ENCODE data around the gene KRT13.

Gene KRT13

GRCh38 chr17:41505007-41505808 is at the start of gene KRT13:
TSS of gene KRT13 (minus strand) at chr17:41505612. CDS start at chr17:41505550, 62 bp downstream.
- H3K4me3 ChIP-seq (IDR thresholded peaks at IDR 0.05; ENCODE audit: insufficient read depth, low read depth, low read length): no peak within 1 kb of the TSS
- no peak within 1 kb of the TSS for H3K4me2 ChIP-seq
- H2AFZ ChIP-seq (ENCODE audit: low read depth): no peak within 1 kb of the TSS
- no peak within 1 kb of the TSS for H3K27ac ChIP-seq
- no peaks in the 10 kb centered on the region for H3K79me2 ChIP-seq (ENCODE audit: insufficient read depth, low read depth)
- H3K36me3 ChIP-seq (ENCODE audit: insufficient read depth): no peaks in the 10 kb centered on the region
- H3K9ac ChIP-seq: no peak within 1 kb of the TSS
- H3K4me1 ChIP-seq (ENCODE audit: low read depth, poor library complexity, severe bottlenecking): no peaks in the 10 kb centered on the region
- no peaks in the 10 kb centered on the region for H4K20me1 ChIP-seq (ENCODE audit: insufficient read depth)
- TF ChIP-seq, protein P1, sequence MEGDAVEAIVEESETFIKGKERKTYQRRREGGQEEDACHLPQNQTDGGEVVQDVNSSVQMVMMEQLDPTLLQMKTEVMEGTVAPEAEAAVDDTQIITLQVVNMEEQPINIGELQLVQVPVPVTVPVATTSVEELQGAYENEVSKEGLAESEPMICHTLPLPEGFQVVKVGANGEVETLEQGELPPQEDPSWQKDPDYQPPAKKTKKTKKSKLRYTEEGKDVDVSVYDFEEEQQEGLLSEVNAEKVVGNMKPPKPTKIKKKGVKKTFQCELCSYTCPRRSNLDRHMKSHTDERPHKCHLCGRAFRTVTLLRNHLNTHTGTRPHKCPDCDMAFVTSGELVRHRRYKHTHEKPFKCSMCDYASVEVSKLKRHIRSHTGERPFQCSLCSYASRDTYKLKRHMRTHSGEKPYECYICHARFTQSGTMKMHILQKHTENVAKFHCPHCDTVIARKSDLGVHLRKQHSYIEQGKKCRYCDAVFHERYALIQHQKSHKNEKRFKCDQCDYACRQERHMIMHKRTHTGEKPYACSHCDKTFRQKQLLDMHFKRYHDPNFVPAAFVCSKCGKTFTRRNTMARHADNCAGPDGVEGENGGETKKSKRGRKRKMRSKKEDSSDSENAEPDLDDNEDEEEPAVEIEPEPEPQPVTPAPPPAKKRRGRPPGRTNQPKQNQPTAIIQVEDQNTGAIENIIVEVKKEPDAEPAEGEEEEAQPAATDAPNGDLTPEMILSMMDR (conservative IDR thresholded peaks at IDR 0.05; ENCODE audit: low read depth, low read length): no peak
- no peaks in the 10 kb centered on the region; the same call in 1 of the 2 replicates for H3K27me3 ChIP-seq (ENCODE audit: insufficient read depth, low read depth)

DNA sequence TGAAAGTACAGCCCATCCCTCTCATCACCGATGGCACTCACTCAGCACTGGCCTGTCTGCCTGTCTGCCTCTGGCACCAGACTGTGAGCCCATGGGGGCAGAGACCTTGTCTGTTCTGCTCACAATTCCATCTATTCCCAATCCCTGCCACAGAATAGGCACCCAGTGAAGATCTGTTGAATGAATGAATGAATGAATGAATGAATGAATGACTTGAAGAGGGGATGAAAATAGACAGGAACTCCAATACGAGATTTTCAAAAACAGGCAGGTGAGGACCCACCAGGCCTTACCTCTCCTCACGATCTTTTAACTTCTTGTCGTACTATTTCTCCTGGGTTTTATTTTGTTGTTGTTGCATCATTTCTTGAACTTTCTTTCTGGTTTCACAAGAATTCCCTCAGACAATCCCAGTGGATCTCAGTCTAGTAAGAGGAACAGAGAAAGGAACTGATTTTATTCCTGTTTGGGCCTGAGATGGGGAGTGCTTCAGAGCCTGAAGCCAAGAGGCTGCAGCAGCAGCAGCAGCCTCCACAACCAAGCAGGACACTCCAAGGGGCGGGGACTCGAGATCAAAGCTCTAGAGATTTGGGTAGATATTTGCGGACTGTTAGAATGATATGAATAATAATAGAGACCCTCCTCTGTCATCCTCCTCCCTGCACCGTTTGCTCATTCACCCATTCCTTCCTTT is 48.7 kb upstream of the KRT13 start:
- Histone ChIP-seq H3K27me3 (ENCODE audit: insufficient read depth, low read depth) (peaks cover 14% of the 10 kb centered on the region; the same call in 1 of the 2 replicates), H3K36me3 (ENCODE audit: insufficient read depth) (no peaks in the 10 kb centered on the region), H3K79me2 (ENCODE audit: insufficient read depth, low read depth) (no peaks in the 10 kb centered on the region), H3K4me2 (no peak overlapping the region), H3K27ac (no peak overlapping the region), H4K20me1 (ENCODE audit: insufficient read depth) (no peaks in the 10 kb centered on the region), H3K9ac (no peak overlapping the region), H3K4me1 (ENCODE audit: low read depth, poor library complexity, severe bottlenecking) (peaks cover 5% of the 10 kb centered on the region), H3K4me3 (IDR thresholded peaks at IDR 0.05; ENCODE audit: insufficient read depth, low read depth, low read length) (no peak overlapping the region), H2AFZ (ENCODE audit: low read depth) (no peak overlapping the region)
- TF ChIP-seq, protein P1 (conservative IDR thresholded peaks at IDR 0.05; ENCODE audit: low read depth, low read length): no peak

GRCh38 chr17:41553176-41553575 is 47.8 kb upstream of the KRT13 start:
- no peak overlapping the region for H3K4me2 ChIP-seq
- TF ChIP-seq, protein P1 (conservative IDR thresholded peaks at IDR 0.05; ENCODE audit: low read depth, low read length): no peak
- H3K4me3 ChIP-seq (IDR thresholded peaks at IDR 0.05; ENCODE audit: insufficient read depth, low read depth, low read length): no peak overlapping the region
- H2AFZ ChIP-seq (ENCODE audit: low read depth): no peak overlapping the region
- no peaks in the 10 kb centered on the region for H3K36me3 ChIP-seq (ENCODE audit: insufficient read depth)
- no peaks in the 10 kb centered on the region for H4K20me1 ChIP-seq (ENCODE audit: insufficient read depth)
- H3K4me1 ChIP-seq (ENCODE audit: low read depth, poor library complexity, severe bottlenecking): peaks cover 12% of the 10 kb centered on the region
- no peak overlapping the region for H3K9ac ChIP-seq
- H3K27me3 ChIP-seq (ENCODE audit: insufficient read depth, low read depth): peaks cover 14% of the 10 kb centered on the region; the same call in 1 of the 2 replicates
- no peak overlapping the region for H3K27ac ChIP-seq
- H3K79me2 ChIP-seq (ENCODE audit: insufficient read depth, low read depth): no peaks in the 10 kb centered on the region

GRCh38 chr17:41552455-41552854 is 47.0 kb upstream of the KRT13 start:
- Histone ChIP-seq H2AFZ (ENCODE audit: low read depth) (no peak overlapping the region), H3K4me1 (ENCODE audit: low read depth, poor library complexity, severe bottlenecking) (peaks cover 12% of the 10 kb centered on the region), H3K4me2 (no peak overlapping the region), H3K9ac (no peak overlapping the region), H3K4me3 (IDR thresholded peaks at IDR 0.05; ENCODE audit: insufficient read depth, low read depth, low read length) (no peak overlapping the region), H3K79me2 (ENCODE audit: insufficient read depth, low read depth) (no peaks in the 10 kb centered on the region), H3K27ac (no peak overlapping the region), H4K20me1 (ENCODE audit: insufficient read depth) (no peaks in the 10 kb centered on the region), H3K27me3 (ENCODE audit: insufficient read depth, low read depth) (peaks cover 14% of the 10 kb centered on the region; the same call in 1 of the 2 replicates), H3K36me3 (ENCODE audit: insufficient read depth) (no peaks in the 10 kb centered on the region)
- TF ChIP-seq, protein P1 (conservative IDR thresholded peaks at IDR 0.05; ENCODE audit: low read depth, low read length): no peak
